PFSK-1 (cell line): ENCODE results near the gene ADAMTS20.

ENCODE experiments used
- FOXP2 ChIP-seq: optimal IDR thresholded peaks from 2 replicates; pipeline ENCODE3; 2011; ENCODE audit warnings: borderline replicate concordance, control low read depth, inconsistent platforms; ENCODE audit not compliant: insufficient read depth; ENCODE audit errors: extremely low read length, extremely low read depth
- POLR2AphosphoS5 ChIP-seq: IDR thresholded peaks from 2 replicates; pipeline ENCODE4 v1.6.1; 2012; ENCODE audit warnings: low read depth, mild to moderate bottlenecking, control low read depth, low read length, moderate library complexity
- REST ChIP-seq, 2 experiments: IDR thresholded peaks; 2 replicates each; pipeline versions ENCODE4 v1.6.1 to v1.8.0; 2011 to 2012; ENCODE audit warnings: low read depth in 2 of 2, low read length in 2 of 2, control low read depth in 1 of 2, inconsistent platforms in 1 of 2, mild to moderate bottlenecking in 1 of 2, moderate library complexity in 1 of 2; ENCODE audit not compliant: insufficient read depth in 1 of 2
- SIN3A ChIP-seq: IDR thresholded peaks from 2 replicates; pipeline ENCODE4 v1.6.1; 2012; ENCODE audit warnings: mild to moderate bottlenecking, low read length, moderate library complexity, borderline replicate concordance; ENCODE audit not compliant: insufficient read depth
- TAF1 ChIP-seq: IDR thresholded peaks from 2 replicates; pipeline ENCODE4 v1.6.1; 2012; ENCODE audit warnings: low read length, control low read depth, borderline replicate concordance; ENCODE audit not compliant: insufficient read depth

Gene ADAMTS20

GRCh38 chr12:43381879-43382278, 170.1 kb downstream of the ADAMTS20 start:
- no peak for TF ChIP-seq SIN3A
- TF ChIP-seq FOXP2, result no peak
- no peak for TF ChIP-seq TAF1
- no peak for TF ChIP-seq POLR2AphosphoS5
- no peak for TF ChIP-seq REST (IDR thresholded peaks at IDR 0.05; ENCODE audit: insufficient read depth in 1 of 2, low read depth in 2 of 2, low read length in 2 of 2)

GRCh38 chr12:43378448-43378847, 173.6 kb downstream of the ADAMTS20 start:
- no peak for TF ChIP-seq REST (IDR thresholded peaks at IDR 0.05; ENCODE audit: insufficient read depth in 1 of 2, low read depth in 2 of 2, low read length in 2 of 2)
- TF ChIP-seq POLR2AphosphoS5, result no peak
- TF ChIP-seq TAF1, result no peak

- no peak for TF ChIP-seq REST (IDR thresholded peaks at IDR 0.05; ENCODE audit: insufficient read depth in 1 of 2, low read depth in 2 of 2, low read length in 2 of 2)
- no peak for TF ChIP-seq FOXP2
- no peak for TF ChIP-seq POLR2AphosphoS5
- TF ChIP-seq TAF1, result no peak
- TF ChIP-seq SIN3A, result no peak
Measured at GRCh38 chr12:43370263-43370662, 181.7 kb downstream of the ADAMTS20 start.

- TF ChIP-seq SIN3A (no peak), REST (IDR thresholded peaks at IDR 0.05; ENCODE audit: insufficient read depth in 1 of 2, low read depth in 2 of 2, low read length in 2 of 2) (no peak), TAF1 (no peak), POLR2AphosphoS5 (no peak), FOXP2 (no peak)
Measured at GRCh38 chr12:43362910-43363694, 188.9 kb downstream of the ADAMTS20 start.
